ENCODE results near the gene PRAMEF33. TPM values are rescaled to one million over a fixed set of nuclear protein-coding genes. Genes with fewer than 3 reads are reported as not detected.
"Not testable (repeated sequence)": the region's sequence is repeated elsewhere in the genome, so short reads cannot be mapped to it uniquely, and the experiment has no call there.

PRAMEF33 gene
- not detected in 2 replicates for total RNA-seq

DNA sequence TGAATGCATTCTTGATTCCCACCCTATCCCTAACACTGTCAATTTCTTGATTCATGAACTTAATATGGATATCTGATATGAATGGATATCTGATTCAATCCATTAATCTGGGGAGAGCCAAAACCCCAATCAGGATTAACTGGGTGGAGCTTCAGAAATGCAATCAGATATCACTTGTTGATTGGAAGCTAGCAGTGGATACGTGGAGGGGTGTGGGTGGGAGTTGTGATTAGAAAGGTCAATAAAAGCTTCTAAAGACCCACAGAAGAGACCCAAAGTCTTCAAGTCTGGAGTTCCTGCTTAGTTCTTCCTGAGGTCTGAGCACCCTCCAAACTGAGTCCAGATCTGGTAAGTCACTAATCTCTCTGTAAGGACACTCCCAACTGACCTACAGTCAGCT lies at the start of gene PRAMEF33:
TSS of gene PRAMEF33 (plus strand) at position 301 of the 400 bp plus-strand sequence. CDS start 2,416 bp downstream, outside the sequence.
- not testable (repeated sequence) for DNase-seq (ENCODE audit: extremely low read depth, low read depth, low spot score)

- not testable (repeated sequence) for DNase-seq (ENCODE audit: extremely low read depth, low read depth, low spot score)
These were observed 49.4 kb upstream of the PRAMEF33 start, which contains the start of gene PRAMEF5 for GRCh38 chr1:13253898-13254297. TSS of gene PRAMEF5 (plus strand) at chr1:13254198. CDS start at chr1:13259269, 5,071 bp downstream.

- not testable (repeated sequence) for DNase-seq (ENCODE audit: extremely low read depth, low read depth, low spot score)
These were observed 38.2 kb upstream of the PRAMEF33 start for GRCh38 chr1:13265124-13265523.

DNA sequence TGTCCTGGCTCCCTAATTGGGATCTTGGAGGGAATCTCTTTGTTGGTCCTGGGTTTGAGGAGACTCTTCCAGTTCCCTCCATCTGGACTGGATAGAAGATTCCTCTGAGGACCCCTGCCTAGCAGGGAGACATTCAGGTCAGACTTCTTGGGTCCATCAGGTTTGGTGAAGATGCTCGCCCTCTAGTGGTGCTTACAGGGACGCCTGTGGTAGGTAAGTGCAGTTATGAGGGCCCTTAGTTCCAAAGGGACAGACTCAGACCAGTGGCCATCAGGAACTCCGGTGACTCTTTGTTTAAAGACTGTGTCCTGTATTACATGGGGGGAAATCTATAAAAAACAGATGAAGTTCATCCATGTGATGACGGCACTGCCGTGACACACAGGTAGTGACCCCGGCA lies 26.3 kb upstream of the PRAMEF33 start:
- not testable (repeated sequence) for DNase-seq (ENCODE audit: extremely low read depth, low read depth, low spot score)

DNA sequence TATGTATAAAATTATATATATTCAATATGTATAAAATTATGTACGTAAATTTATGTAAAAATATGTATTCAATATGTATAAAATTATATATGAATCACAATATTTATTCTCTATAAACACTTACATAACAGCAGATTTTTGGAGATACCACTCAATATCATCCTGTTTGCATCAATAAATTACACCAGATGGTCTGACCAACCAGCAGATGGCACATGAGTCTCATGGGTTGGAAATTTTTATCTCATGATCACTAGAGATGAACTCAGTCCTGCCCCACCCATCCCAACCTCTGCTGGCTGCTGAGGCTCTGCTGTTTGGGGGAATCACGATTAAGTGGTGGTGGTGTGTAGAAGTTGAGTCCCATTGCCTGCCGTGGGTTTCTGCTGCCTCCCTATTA lies 23.7 kb upstream of the PRAMEF33 start:
- not testable (repeated sequence) for DNase-seq (ENCODE audit: extremely low read depth, low read depth, low spot score)

DNA sequence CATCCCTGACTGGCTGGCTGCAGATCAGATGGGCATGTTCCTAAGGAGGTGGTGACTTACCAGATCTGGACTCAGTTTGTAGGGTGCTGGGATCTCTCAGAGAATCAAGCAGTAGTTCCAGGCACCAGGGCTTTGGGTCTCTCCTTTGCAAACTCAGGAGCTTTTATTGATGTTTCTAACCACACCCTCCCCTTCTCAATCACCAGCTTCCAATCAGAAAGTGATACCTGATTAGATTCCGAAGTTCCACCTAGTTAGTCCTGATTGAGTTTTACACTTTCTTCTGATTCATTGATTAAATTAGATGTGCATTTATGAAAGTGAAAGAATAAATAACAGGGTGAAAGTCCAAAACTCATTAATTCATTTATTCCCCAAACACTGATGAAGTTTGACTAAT lies 18.3 kb upstream of the PRAMEF33 start, which contains the start of gene PRAMEF8:
TSS of gene PRAMEF8 (minus strand) at position 101 of the 400 bp plus-strand sequence. CDS start 1,046 bp downstream, outside the sequence.
- DNase-seq (ENCODE audit: extremely low read depth, low read depth, low spot score): not testable (repeated sequence)

- DNase-seq (ENCODE audit: extremely low read depth, low read depth, low spot score): not testable (repeated sequence)
These were observed 14.3 kb upstream of the PRAMEF33 start for GRCh38 chr1:13289030-13289429.

DNA sequence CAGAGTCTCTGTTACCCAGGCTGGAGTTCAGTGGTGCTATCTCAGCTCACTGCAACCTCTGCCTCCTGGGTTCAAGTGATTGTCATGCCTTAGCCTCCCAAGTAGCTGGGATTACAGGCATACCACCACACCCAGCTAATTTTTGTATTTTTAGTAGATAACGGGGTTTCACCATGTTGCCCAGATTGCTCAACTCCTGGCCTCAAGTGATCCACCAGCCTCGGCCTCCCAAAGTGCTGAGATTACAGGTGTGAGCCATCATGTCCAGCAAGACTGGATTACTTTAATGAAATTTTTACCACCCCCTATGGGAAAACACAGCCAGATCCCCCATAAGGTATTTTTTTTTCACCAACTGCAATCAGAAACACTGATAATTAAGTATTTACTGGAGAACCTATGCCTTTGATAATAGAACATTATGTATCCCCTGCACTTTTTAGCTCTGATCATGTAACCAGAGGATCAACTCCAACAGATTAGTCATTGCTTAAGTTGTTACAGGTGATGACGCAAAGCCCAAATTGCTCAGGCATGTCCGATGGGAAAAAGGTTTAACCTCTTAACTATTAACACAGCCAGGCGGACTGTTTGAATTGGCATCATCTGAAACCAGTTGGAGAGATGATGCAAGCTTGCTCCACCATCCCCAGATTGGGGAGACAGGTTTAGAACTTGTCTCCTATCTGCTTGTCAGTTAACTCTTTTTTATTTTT lies 6.0 kb upstream of the PRAMEF33 start:
- not testable (repeated sequence) for DNase-seq (ENCODE audit: extremely low read depth, low read depth, low spot score)

DNA sequence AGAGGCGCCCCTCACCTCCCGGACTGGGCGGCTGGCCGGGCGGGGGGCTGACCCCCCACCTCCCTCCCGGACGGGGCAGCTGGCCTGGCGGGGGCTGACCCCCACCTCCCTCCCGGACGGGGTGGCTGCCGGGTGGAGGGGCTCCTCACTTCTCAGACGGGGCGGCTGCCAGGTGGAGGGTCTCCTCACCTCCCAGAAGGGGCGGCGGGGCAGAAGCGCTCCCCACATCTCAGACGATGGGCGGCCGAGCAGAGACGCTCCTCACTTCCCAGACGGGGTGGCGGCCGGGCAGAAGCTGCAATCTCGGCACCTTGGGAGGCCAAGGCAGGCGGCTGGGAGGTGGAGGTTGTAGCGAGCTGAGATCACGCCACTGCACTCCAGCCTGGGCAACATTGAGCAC lies 4.6 kb upstream of the PRAMEF33 start:
- not testable (repeated sequence) for DNase-seq (ENCODE audit: extremely low read depth, low read depth, low spot score)

- DNase-seq (ENCODE audit: extremely low read depth, low read depth, low spot score): not testable (repeated sequence)
These were observed 1.1 kb upstream of the PRAMEF33 start for GRCh38 chr1:13302197-13302596.

DNA sequence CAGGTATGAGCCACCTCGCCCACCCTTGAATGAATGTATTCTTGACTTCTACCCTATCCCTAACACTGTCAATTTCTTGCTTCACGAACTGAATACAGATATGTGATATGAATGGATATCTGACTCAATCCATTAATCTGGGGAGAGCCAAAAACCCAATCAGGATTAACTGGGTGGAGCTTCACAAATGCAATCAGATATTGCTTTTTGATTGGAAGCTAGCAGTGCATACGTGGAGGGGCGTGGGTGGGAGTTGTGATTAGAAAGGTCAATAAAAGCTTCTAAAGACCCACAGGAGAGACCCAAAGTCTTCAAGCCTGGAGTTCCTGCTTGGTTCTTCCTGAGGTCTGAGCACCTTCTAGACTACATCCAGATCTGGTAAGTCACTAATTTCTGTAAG lies 11.9 kb downstream of the PRAMEF33 start, which contains the start of gene PRAMEF15:
TSS of gene PRAMEF15 (plus strand) at position 301 of the 400 bp plus-strand sequence. CDS start 2,827 bp downstream, outside the sequence.
- DNase-seq (ENCODE audit: extremely low read depth, low read depth, low spot score): not testable (repeated sequence)

DNA sequence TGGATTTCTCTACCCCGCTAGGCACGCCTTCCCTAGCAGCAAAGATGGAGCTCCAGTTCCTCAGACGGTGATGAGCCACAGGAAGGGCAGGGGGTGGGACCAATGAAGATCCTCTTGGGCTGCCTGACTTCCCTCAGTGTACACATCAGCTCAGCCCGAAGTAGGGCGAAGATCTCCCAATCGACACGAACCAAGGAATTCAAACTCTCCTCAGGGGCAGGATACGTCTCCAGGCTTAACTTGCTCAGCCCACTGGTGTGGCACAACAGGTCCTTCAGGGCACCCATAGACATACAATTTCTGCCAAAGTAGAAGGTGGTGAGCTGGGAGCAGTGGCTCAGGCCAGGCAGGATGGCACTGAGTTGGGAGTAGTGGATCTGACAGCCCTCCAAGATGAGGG lies 39.2 kb downstream of the PRAMEF33 start:
- not testable (repeated sequence) for DNase-seq (ENCODE audit: extremely low read depth, low read depth, low spot score)

- not testable (repeated sequence) for DNase-seq (ENCODE audit: extremely low read depth, low read depth, low spot score)
These were observed 43.7 kb downstream of the PRAMEF33 start, which contains the start of gene PRAMEF14 for GRCh38 chr1:13347034-13347433. TSS of gene PRAMEF14 (minus strand) at chr1:13347134. CDS start at chr1:13345314, 1,820 bp downstream.

- not testable (repeated sequence) for DNase-seq (ENCODE audit: extremely low read depth, low read depth, low spot score)
These were observed 50.1 kb downstream of the PRAMEF33 start for GRCh38 chr1:13353476-13353875.

GRCh38 chr1:13354475-13354874 lies 51.1 kb downstream of the PRAMEF33 start:
- not testable (repeated sequence) for DNase-seq (ENCODE audit: extremely low read depth, low read depth, low spot score)

DNA sequence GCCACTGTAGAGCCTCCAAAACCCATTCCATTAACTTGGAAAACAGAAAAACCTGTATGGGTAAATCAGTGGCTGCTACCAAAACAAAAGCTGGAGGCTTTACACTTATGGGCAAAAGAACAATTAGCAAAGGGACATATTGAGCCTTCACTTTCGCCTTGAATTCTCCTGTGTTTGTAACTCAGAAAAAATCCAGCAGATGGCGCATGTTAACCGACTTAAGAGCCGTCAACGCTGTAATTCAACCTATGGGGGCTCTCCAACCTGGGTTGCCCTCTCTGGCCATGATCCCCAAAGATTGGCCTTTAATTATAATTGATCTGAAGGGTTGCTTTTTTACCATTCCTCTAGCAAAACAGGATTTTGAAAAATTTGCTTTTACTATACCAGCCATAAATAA lies 53.4 kb downstream of the PRAMEF33 start:
- peak; percentile 52 for DNase-seq (ENCODE audit: extremely low read depth, low read depth, low spot score)

Other genes starting within 250 kb of the PRAMEF33 start
- not detected in 2 replicates for gene PRAMEF27, start 247.0 kb upstream of the PRAMEF33 start, total RNA-seq
- not detected in 2 replicates for gene HNRNPCL3, start 242.8 kb upstream of the PRAMEF33 start, total RNA-seq
- gene PRAMEF25, start 232.8 kb upstream of the PRAMEF33 start, total RNA-seq: not detected in 2 replicates
- not detected in 2 replicates for gene HNRNPCL2, start 186.7 kb upstream of the PRAMEF33 start, total RNA-seq
- gene PRAMEF26, start 147.5 kb upstream of the PRAMEF33 start, total RNA-seq: not detected in 2 replicates
- gene HNRNPCL4, start 137.9 kb upstream of the PRAMEF33 start, total RNA-seq: 1.5 TPM in 1 of 2 replicates, not detected in the other
- not detected in 2 replicates for gene PRAMEF9, start 131.7 kb upstream of the PRAMEF33 start, total RNA-seq
- gene PRAMEF13, start 102.1 kb upstream of the PRAMEF33 start, total RNA-seq: not detected in 2 replicates
- gene PRAMEF18, start 77.4 kb upstream of the PRAMEF33 start, total RNA-seq: not detected in 2 replicates
- gene PRAMEF5, start 49.3 kb upstream of the PRAMEF33 start, total RNA-seq: not detected in 2 replicates
- not detected in 2 replicates for gene PRAMEF8, start 18.4 kb upstream of the PRAMEF33 start, total RNA-seq
- gene PRAMEF15, start 12.0 kb downstream of the PRAMEF33 start, total RNA-seq: not detected in 2 replicates
- not detected in 2 replicates for gene PRAMEF14, start 43.6 kb downstream of the PRAMEF33 start, total RNA-seq
- gene PRAMEF19, start 68.4 kb downstream of the PRAMEF33 start, total RNA-seq: not detected in 2 replicates
- not detected in 2 replicates for gene PRAMEF17, start 86.1 kb downstream of the PRAMEF33 start, total RNA-seq
- not detected in 2 replicates for gene PRAMEF20, start 106.9 kb downstream of the PRAMEF33 start, total RNA-seq
- gene LRRC38, start 210.5 kb downstream of the PRAMEF33 start, total RNA-seq: 0.19 TPM in 1 of 2 replicates, not detected in the other